GM18505 (cell line): ENCODE data around the gene KLF12.

Source experiments
- ATAC-seq: cut with Tn5 transposase; IDR thresholded peaks from one replicate; pipeline ENCODE4 v1.9.1; 2021; ENCODE audit not compliant: unreplicated experiment
- POLR2A ChIP-seq: IDR thresholded peaks from 4 replicates; pipeline ENCODE4 v1.6.1; 2011; ENCODE audit warnings: borderline replicate concordance; ENCODE audit not compliant: insufficient read depth, insufficient read length; ENCODE audit errors: extremely low read depth

KLF12 gene

DNA sequence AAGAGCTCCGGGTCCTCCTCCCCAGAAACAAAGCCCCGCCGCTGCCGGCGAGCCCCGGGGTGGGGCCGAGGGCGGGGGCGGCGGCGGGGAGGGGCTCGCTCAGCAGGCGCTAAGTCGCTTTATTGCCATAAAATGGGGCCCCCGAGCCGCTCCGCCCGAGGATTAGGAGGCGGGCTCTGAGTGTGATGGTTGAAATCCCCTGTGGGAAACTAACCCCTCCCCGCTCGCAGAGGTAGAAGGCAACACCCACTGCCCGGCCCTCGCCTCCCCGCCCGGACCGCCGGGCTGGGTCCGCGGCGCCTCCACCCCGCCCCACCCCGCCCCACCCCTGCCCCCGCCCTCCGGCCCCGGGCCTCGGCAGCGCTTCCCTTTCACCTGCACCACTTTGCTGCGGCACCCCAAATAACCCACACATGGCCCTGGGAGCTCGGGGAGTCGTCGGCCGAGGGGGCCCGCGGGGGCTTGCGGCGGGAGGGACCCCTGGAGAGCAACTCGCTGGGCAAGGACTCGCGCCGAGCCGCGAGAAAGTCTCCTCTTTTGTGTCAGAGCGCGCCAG lies at the start of gene KLF12:
Gene KLF12, minus strand, starts transcription at position 184 of the 556 bp plus-strand sequence.
- peak; percentile 51 for TF ChIP-seq POLR2A
- peak; percentile 58 for ATAC-seq

DNA sequence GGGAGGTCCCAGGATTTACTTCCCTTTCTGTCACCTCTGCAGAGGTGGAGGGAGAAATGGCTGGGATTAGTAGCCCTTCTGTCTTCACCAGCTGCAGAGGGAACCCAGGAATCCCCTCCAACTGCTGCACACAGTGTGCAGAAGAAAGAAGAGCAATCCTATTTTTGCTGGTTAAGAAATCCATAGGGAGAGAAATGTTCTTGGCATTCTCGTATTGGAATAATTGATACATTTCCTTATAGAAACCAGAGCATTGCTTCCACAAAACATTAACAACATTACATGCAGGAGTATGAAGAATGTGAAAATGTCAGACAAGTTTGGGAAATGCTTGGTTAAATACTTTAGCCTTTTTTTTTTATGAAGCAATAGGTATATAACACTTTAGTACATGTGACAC lies 48.3 kb upstream of the KLF12 start:
- TF ChIP-seq POLR2A, result no peak
- no peak for ATAC-seq

DNA sequence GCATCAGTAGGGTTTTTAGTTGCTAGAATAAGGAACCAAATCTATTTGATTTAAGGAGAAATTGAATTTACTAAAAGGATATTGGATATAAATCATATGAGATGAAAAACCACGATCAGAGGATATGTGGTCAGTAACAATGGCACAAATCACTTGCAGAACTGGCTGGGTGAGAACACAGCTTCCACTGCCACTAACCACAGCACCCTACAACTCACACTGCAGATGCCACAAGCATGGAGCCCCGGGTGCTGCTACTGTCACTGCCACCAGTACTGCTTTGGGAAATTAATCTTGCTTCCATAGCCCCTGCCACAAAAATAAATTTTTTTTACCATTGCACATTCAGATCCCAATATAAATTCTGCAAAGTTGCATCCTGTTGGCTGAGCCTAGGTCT lies 40.6 kb upstream of the KLF12 start:
- no peak for ATAC-seq
- no peak for TF ChIP-seq POLR2A

DNA sequence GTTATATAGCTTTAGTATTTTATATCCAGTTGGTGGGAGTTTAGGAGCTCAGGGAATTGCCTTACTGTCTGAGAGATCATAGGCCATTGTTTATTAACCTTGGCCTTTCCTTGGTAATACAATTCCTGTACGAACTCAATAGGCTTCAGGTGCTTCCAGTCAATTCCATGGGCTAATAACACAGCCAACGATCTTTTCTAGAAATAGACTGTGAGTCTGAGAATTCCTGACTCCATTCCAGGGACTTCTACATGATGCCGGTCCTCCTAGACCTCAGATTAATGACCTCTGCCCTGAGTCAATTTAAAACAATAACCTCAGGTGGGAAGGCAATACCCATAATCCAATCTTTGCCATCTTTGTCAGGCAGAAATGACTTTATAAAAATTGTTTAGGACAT lies 39.6 kb upstream of the KLF12 start:
- TF ChIP-seq POLR2A, result no peak
- ATAC-seq, result no peak

DNA sequence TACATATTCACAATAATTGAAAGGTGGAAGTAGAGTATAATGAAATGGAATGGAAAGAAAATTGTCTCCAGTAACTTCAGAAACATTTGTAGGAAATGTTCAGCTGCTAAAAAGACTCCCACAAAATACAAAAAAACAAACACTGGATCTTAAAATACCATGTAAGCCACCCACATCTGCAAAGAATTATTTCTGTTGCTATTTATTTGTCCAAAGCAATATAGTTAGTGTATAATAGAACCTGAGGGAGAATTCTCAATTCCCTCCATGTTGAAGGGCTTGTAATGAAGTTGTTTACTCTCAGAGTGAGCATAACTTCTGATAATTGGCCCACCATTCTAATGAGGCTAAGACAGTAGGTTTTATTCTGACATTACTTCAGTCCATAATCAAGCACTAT lies 37.4 kb upstream of the KLF12 start:
- no peak for ATAC-seq
- no peak for TF ChIP-seq POLR2A

DNA sequence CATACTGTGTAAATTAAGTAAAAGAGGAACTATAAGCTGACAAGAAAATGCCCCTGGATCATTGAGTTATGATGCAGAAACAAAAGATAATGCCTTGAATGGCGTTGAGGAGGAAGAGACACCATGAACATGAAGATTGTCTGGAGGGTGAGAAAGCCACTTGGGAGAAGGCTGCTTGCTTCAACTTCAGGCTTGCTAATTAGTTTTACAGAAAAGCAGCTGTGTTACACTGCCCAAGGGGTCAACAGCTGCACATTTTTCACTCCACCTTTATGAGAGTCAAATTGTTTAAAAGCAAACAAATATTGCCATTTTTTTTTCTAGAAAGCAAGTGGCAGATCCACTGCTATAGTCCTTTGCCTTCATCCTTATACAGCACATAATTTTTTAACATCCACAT lies 35.5 kb upstream of the KLF12 start:
- ATAC-seq, result no peak
- no peak for TF ChIP-seq POLR2A

DNA sequence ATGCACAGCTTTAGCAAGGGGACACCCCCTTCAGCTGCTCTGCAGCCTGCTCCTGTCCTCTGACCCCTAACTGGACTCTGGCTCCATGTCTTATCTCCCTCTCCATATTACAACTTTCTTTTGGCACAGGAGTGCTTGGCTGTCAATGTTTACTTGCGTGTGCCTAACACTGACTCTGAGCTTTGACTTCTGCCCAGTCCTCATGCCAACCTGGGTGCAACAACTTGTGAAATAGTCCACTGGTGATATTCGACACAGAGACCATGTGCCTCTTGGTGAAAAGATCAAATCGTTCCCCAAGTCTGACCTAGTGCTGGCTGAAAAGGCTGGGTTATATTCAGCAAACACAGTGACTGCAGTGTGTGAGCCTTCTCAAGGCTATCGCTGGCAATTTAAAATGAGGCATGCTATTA lies 34.1 kb upstream of the KLF12 start:
- no peak for ATAC-seq
- TF ChIP-seq POLR2A, result no peak

DNA sequence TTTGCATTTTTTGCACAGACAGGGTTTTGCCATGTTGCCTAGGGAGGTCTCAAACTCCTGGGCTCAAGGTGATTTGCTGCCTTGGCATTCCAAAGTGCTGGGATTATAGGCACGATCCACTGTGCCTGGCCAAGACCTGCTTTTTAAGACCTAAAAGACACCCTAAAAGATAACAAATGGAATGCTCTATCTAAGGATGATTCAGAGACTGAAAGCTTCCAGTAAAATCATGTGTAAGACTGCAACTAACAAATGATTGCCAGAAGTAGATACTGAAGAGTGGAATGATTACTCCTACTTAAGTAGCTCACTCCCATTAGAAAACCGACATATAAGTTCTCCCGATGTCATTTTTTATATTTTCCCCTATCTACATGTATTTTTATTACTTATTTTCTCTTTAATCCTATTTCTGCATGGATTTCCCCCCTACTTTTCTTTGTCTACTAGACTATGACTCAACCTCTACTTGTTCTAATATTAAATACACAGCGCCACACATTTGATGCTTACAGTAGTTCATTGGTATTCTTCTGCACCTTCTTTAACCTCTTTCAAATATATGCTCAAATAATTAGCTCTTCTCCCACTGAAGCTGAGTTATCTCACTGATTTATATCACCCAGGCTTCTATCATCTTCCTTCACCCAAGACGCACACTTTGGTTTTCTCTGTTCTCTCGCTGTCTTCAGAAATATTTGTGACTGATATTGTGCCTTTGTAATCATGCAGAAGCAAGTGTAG lies 32.2 kb upstream of the KLF12 start:
- ATAC-seq, result no peak
- TF ChIP-seq POLR2A, result no peak

DNA sequence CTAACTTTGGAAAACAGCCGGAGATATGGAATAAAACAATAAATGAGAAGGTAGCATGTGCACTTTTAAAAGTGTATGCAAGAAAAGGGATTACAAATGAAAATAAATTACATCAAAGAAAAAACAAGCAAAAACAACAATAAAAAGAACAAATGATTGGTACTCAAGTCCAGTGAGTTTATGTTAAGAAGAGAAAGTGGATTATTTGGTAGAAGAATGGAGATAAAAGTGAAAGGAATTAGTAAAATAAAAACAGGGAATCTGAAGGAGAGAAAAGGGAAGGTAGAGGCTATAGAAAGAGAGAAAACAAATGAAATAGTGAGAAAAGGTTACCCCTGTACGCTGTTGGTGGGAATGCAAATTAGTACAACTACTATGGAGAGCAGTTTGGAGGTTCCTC lies 28.6 kb upstream of the KLF12 start:
- TF ChIP-seq POLR2A, result no peak
- ATAC-seq, result no peak

DNA sequence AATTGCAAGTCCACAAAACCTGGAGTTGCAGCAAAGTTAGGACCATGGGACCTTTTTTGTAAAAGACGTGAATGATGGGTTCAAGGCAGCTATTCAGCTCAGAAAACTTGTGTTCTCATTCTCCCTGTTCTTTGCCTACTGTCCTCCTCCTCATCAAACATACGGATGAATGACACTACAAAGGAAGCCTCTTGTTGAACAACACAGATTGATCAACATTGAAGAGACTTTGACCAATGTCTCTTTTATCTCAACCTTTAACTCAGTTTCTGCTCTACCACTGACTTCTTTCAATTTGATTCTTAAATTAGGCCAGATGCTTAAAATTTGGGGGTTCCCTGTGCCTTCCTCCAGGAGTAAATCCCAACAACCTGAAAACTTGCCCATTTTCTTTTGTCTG lies 27.9 kb upstream of the KLF12 start:
- no peak for TF ChIP-seq POLR2A
- no peak for ATAC-seq

DNA sequence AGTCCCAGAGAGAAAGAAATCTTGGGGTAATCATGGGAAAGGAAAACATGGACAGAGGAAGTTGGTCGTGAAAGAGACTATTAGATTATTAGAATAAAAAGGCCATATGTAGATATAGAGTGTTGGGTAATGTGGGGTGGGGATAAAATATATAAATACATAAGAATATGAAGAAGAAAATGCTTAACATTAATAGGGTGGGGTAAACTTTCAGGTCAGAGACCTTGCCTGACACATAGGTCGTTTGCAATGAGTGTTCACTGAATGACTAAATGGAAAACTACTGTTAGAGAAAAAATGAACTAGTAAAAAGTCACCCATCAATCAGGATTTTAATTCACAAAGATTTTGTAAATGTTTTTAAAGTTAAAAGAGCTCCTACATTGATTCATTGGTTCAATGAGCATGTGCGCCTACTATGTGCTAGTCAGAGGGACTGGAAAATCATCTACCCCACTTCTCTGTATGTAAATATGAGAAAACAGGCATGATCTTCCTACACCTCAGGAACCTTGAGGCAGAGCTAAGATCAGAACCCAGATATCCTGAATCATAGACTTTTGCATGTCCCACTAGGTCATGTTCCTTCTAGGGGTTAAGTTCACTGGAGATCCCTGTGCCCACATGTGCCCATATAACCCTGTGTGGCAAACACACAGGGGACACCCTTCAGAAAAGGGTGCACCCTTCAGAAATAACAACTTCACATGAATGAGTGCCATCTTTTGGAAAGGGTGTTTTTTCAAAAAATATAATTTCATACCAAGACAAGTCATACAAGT lies 24.6 kb upstream of the KLF12 start:
- no peak for ATAC-seq
- no peak for TF ChIP-seq POLR2A

DNA sequence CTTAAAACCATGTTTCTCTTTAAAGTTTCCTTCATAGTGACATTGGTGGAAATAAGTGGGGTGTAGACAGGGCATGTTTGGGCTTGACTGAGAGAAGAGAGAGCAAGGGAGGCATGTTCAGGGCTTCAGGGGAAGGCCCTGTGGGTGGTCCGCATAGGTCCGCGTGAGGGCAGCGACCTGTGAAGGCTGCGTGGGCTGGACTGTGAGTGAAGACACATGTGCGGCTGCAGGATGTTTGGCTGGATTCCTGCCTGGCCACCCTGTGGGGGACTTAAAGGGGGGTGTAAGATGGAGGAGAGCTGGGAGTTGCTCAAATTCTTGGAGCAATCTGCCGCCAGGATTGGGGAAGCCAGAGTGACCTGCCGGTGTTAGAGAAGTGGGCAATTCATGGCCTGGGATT lies 23.8 kb upstream of the KLF12 start:
- TF ChIP-seq POLR2A, result no peak
- ATAC-seq, result no peak

DNA sequence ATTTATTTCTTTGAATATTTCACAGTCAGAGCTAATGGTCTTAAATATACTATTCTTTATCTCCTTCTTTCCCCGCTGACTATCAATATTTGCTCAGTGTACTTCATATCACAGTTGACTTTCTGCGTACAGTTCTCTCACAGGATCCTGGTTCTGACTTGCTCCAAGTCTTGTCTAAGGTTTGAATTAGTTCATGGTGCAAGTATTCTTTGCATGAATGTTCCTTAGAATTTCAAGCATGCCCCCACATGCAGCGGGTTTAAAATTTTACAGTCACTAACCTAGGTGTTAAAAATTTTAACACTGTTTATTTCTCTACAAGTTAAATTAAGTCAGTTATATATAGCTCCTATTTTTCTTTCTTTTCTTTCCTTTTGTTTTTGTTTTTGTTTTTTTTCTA lies 20.8 kb upstream of the KLF12 start:
- no peak for TF ChIP-seq POLR2A
- ATAC-seq, result no peak

DNA sequence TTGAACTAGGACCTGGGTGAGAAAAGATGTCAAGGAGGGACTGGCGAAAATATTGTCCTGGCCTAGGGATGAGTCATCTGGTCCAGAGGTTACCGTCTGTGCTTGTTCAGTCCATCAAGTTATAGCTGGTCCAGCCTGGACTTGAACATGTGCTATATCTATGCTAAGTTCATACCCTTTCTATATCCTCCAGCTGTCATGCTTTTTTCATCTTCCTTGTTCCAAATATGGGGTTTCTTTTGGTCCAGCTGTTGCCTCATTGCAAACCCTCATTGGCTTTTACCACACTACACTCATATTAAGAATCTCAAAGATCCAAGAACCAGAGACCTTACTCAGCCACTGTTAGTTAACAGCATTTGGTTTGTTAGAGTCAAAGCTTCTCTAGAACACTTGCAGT lies 19.1 kb upstream of the KLF12 start:
- no peak for TF ChIP-seq POLR2A
- ATAC-seq, result no peak

DNA sequence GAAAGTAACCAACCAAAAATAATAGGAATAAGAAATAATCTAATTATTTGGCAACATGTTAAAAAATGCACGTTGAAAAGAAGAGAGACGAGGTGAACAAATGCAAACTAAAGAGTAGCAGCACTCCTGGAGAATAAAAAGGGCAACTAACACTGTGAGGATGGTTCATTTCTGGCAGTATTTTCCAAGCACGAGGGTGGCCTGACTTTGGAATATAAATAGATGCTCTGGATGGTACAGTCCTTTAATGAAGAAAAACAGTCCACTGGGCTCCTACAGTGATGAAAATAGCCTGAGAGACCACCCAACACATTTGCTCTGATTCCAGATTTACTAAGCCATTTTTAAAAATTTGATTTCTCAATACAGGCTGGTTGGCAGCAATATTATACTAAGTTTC lies 17.7 kb upstream of the KLF12 start:
- no peak for ATAC-seq
- TF ChIP-seq POLR2A, result no peak

DNA sequence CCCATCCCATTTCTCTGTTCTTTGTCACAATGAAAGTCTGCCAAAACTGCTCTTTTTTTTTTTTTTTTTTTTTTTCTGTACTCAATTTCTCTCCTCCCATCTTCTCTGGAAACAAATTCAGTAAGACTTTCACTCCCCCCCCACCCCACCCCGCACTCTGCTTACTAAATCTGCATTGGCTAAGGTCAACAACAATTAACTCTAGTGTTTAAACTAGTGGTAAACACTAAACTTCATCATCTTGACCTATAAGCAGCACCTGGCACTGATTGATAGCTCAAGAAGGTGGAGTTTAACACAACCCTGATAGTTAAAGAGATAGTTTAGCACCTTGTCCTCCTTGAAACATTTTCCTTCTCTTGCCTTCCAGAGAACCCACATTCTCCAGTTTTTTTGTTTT lies 14.1 kb upstream of the KLF12 start:
- no peak for ATAC-seq

More for the DNA sequence above, 14.1 kb upstream of the KLF12 start:
- no peak for TF ChIP-seq POLR2A
